ENCODE results near the gene LARGE1. TPM values are rescaled to one million over a fixed set of nuclear protein-coding genes. Genes with fewer than 3 reads are reported as not detected.
A peak's percentile ranks its signal among the peaks of the same experiment; 100 is the strongest.

Gene LARGE1
- total RNA-seq, 1 experiment from 2014 or later, result 1.0 TPM

DNA sequence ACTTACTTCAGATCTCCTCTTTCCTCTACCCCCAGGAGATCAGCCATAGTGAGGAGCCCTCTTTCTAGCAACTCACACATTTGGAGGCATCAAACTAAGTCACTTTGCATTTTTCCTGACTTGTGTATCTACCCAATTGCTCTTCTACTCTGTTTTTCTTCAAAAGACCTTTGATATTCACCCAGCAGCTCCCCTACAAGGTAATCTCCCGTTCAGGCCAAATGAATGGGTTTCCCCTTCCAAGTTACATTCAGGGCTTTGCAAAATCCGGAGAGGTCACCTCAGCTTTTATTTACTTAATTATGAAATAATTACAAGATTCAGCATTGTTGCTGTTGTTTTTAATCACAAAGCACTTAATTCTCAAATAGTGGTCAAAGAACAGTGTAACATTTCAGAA is 6.1 kb downstream of the LARGE1 start:
- DNase-seq (ENCODE audit: low read depth), result no peak

DNA sequence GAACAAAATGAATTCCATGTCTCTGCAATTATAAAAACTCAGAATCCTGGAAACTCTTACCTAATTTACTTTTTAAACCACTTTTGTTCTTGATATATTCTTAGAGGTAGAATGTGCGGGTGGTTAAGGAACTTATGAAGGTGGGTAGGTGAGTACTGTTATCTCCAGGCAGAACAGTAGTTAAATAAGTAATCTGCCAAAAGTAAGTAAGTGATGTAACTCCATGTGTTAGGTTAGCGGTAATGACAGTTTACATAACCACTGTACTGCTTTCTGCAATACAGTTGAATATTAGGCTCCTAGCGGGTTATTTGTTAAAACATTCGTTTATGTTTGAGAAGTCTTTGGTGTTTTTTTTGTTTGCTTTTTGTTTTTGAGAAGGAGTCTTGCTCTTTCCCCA is 7.1 kb downstream of the LARGE1 start:
- no peak for DNase-seq (ENCODE audit: low read depth)

- no peak for DNase-seq (ENCODE audit: low read depth)
Measured at GRCh38 chr22:33909911-33910310, 10.4 kb downstream of the LARGE1 start.

GRCh38 chr22:33909075-33909458 is 11.2 kb downstream of the LARGE1 start:
- DNase-seq (ENCODE audit: low read depth), result no peak

DNA sequence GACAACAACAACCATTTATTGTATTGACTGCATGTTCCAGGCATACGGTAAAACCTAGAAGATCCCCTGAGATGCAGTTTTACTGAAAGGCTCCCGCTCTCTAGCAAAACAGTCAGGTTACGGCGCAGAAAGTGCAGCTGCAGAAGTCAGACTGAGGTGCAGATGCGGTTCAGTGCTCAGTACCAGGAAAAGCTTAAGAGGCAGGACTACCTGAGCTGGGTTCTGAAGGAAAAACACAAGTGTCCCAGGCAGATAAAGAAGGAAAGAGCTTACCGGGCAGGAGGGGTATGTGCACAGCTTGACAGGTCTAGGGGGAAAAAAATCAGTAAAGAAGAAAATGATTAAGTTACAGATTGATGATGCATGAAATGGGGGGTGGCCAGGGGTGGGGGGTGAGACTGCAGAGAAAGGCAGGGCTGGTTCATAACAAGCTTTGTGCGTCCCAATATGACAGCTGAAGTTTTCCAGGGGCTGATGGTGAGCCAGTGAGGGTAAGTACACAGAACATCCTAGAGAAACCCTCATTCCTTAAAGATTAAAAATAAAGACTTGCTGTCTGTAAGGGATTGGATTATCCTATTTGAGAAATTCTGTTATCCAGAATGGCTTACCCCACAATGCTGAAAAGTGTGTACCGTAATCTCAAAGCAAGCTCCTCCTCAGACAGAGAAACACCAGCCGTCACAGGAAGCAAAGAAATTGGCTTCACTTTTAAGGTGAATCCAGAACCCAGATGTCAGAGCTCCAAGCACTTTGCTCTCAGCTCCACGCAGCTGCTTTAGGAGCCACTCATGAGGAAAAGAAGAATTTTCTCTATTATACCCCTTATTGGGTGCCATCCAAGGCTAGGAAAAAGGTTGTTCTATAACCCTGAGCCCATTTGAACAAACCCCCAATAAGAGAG is 11.9 kb downstream of the LARGE1 start:
- no peak for DNase-seq (ENCODE audit: low read depth)

- no peak for DNase-seq (ENCODE audit: low read depth)
Measured at GRCh38 chr22:33906954-33907353, 13.3 kb downstream of the LARGE1 start.

DNA sequence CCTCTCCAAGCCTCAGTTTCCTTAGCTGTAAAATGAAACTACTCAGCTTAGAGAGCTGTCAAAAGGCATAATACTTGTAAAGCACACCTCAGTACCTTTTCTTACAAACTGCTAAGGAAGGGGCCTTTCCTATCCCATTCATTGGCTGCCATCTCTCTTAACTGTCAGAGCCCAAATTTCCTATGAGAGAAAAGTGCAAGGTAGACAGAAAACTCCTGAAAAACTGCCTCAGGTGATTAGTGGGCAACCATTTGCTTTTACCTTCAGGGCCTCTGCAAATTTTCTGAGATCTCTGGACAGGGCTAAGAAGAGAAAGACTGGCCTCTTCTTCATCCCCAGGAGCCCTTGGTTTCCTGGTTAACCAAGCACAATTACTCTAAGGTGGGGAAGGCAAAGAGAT is 13.8 kb downstream of the LARGE1 start:
- no peak for DNase-seq (ENCODE audit: low read depth)

- DNase-seq (ENCODE audit: low read depth), result no peak
Measured at GRCh38 chr22:33903012-33903411, 17.3 kb downstream of the LARGE1 start.

- no peak for DNase-seq (ENCODE audit: low read depth)
Measured at GRCh38 chr22:33902073-33902472, 18.2 kb downstream of the LARGE1 start.

GRCh38 chr22:33898121-33898520 is 22.2 kb downstream of the LARGE1 start:
- no peak for DNase-seq (ENCODE audit: low read depth)

DNA sequence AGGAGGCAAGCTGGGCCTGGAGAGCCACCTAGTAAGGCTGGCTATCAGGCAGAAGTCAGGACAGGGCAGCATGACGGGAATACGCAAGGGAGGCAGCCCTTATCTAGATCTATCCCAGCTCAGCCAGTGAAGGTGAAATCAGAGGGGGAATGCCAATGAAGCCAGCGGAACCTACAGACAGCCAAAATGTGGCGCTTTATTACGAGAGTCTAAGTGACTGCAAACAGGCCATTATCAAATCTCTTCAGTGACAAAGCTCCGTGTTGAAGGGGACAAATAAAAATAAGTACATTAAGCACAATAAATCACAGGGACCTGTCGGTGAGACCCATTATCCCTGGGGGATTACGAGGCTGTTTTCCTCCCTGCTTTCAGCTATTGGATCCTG is 22.8 kb downstream of the LARGE1 start:
- DNase-seq (ENCODE audit: low read depth), result no peak

DNA sequence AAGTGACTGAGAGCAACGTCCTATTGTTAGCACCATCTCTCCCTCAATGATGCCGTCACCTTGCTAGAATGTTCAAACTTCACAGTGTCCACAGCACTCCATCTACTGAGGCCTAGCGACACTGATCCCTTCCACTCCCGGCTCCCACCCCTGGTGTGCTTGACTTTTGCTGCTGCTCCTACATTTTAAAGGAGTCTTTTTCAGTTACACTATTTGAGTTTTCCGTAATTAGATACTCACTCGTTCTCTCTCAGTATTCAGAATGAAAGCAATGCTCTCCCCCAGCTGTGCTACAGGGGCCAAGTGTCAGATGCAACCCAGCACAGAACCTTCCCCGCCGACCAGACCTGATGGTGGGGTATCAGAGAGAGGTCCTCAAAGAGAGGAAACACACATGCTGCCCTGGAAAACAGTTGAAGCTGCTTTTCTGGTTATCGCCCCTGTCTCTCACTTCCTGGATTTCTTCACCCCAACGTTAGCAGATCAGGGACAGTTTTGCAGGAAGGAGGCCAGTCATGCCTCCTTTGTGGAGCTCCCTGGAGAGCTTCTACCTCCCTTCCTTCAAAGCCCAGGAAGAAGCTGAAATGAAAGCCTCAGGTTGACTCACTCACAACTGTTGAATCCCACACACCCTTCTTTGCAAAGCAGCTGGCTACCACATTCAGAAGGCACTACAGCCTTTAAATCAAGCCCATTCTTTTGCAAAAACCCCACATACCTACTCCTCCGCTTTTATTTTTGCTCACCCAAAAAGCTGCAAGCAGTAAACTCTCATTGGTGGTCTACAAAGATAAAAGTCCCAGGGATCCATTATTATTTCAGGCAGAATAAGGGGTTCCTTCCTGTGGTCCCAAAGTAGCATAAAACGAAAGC is 23.5 kb downstream of the LARGE1 start:
- peak; percentile 47 for DNase-seq (ENCODE audit: low read depth)

DNA sequence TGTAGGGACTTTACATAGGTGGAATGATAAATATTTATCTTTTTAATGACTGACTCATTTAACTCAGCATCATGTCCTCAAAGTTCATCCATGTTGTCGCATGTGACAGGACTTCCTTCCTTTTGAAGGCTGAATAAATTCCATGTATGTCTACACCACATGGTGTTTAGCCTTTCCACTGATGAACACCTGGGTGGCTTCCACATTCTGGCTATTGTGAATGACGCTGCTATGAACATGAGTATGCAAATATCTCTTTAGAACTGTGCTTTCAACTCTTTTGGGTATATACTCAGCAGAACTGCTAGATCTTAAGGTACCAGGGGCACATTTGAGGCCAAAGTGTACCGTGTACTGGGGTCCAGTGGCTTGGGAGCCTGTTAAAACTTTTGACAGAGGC is 24.1 kb downstream of the LARGE1 start:
- no peak for DNase-seq (ENCODE audit: low read depth)

- no peak for DNase-seq (ENCODE audit: low read depth)
Measured at GRCh38 chr22:33895444-33895843, 24.8 kb downstream of the LARGE1 start.

GRCh38 chr22:33894515-33894914 is 25.8 kb downstream of the LARGE1 start:
- DNase-seq (ENCODE audit: low read depth), result no peak

- no peak for DNase-seq (ENCODE audit: low read depth)
Measured at GRCh38 chr22:33894036-33894435, 26.2 kb downstream of the LARGE1 start.

DNA sequence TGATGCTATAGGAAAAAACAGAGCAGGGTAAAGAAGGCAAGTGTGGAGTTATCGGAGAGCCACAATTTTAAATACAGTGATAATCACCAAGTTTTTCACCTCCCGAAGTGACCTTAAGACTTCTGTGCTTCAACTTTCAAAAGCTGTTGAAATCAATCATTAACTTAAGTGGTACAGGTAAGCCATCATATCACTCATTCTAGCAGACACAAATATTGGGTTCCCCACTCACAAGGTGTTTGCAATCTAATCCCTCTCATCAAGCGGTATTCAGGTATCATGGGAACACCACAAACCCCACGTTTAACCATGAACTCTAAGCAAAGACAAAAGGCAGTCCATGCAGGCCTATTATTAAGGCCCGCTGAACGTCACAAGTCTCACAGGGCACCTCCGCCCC is 26.8 kb downstream of the LARGE1 start:
- no peak for DNase-seq (ENCODE audit: low read depth)

DNA sequence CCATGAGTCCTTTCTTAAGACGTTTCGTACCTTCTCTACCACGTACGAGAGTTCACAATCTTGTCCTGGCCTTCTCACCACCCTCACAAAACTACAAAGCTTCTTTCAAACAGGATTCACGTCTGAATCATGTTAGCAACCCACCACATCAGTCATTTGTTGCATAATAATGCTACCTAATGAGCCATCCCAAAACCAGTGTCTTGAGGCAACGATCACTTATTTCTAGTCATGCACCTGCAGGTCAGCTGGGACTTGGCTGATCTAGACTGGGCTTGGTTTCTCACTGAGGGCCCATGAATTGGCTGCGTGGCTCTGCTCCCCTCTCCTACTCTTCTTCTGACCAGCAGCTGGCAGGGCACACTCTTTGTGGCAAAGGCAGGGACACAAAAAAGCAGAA is 28.3 kb downstream of the LARGE1 start:
- DNase-seq (ENCODE audit: low read depth), result no peak

GRCh38 chr22:33891455-33891854 is 28.8 kb downstream of the LARGE1 start:
- DNase-seq (ENCODE audit: low read depth), result no peak

DNA sequence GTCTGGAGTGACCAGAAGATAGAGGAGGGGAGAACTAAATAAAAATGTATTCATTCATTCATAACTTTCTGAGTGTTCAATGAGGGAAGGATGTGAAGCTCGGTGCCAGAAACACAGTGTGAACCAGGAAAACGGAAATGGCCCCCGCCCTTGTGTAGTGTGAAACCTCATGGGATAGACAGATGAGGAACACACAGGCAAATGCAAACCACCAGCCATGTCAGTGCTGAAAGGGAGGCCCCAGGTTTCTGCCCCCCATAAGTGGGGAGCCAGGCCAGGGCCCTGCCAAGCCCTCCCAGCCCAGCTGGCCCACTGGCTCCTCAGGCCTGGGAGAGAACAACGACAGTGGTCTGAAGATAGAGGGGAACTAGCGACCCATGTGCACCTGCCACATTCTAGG is 30.5 kb downstream of the LARGE1 start:
- DNase-seq (ENCODE audit: low read depth), result no peak

DNA sequence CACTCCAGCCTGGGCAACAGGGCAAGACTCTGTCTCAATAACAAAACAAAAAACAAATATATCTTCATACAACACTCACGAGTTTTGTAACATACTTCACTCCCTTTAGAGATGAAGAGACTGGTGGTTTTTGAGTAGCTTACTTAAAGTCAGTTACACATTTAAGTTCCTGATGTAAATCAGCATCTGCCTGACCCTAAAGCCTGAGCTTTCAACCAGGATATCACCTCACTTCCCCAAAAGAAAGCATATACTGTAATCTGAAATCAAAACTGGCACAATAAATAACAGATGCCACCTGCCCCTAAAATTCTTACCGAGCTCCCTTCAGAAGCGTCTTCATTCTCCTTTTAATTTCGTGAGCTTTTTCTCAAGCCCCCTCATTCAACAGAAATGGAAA is 31.5 kb downstream of the LARGE1 start:
- no peak for DNase-seq (ENCODE audit: low read depth)

- no peak for DNase-seq (ENCODE audit: low read depth)
Measured at GRCh38 chr22:33887173-33887572, 33.1 kb downstream of the LARGE1 start.

- DNase-seq (ENCODE audit: low read depth), result no peak
Measured at GRCh38 chr22:33886696-33887095, 33.6 kb downstream of the LARGE1 start.
